Measurements from ENCODE around the gene CCR1. TPM values are rescaled to one million over a fixed set of nuclear protein-coding genes. Genes with fewer than 3 reads are reported as not detected.

Gene CCR1
- total RNA-seq, 2 experiments from 2014 or later, result not detected

DNA sequence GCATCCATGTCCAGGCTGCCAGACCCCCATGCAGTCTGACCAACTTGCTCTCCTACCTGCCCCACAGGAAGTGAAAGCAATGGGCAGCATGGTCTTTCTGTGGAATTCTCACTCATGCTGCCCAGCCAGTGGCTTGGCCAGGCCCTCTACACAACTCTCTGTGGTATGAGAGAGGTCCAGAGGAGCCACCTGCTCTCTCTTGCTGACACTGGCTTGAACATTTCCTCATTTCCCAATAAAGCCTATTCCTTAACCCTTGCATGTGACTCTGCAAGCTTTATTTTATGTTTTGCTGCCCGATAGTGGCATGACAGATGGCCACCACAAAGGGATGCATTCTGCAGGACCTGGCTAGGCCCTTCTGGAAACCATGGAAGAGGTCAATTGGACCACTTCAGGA lies 53.8 kb downstream of the CCR1 start:
- Histone ChIP-seq H3K9me3 (ENCODE audit: low read length) (no peaks in the 10 kb centered on the region), H3K9me2 (ENCODE audit: insufficient read depth, low read length) (no peaks in the 10 kb centered on the region), H3K36me3 (ENCODE audit: insufficient read depth, low read length) (no peaks in the 10 kb centered on the region), H2AFZ (ENCODE audit: low read length) (no peak overlapping the region), H3K4me3 (ENCODE audit: low read depth, low read length, poor library complexity, severe bottlenecking) (no peak overlapping the region), H4K20me1 (ENCODE audit: insufficient read depth, low read length) (no peaks in the 10 kb centered on the region), H3K79me2 (ENCODE audit: insufficient read depth, low read depth, low read length) (no peaks in the 10 kb centered on the region), H3K4me2 (ENCODE audit: low read length) (no peak overlapping the region), H3K4me1 (ENCODE audit: insufficient read depth, low read length, poor library complexity, severe bottlenecking) (no peaks in the 10 kb centered on the region), H3K27ac (ENCODE audit: low read depth, low read length, poor library complexity, severe bottlenecking) (no peak overlapping the region)
- no TSS peak for BruUV-seq (replicated peaks)
- POLR2A ChIA-PET, result no interaction called here
- TF ChIP-seq, protein P1, sequence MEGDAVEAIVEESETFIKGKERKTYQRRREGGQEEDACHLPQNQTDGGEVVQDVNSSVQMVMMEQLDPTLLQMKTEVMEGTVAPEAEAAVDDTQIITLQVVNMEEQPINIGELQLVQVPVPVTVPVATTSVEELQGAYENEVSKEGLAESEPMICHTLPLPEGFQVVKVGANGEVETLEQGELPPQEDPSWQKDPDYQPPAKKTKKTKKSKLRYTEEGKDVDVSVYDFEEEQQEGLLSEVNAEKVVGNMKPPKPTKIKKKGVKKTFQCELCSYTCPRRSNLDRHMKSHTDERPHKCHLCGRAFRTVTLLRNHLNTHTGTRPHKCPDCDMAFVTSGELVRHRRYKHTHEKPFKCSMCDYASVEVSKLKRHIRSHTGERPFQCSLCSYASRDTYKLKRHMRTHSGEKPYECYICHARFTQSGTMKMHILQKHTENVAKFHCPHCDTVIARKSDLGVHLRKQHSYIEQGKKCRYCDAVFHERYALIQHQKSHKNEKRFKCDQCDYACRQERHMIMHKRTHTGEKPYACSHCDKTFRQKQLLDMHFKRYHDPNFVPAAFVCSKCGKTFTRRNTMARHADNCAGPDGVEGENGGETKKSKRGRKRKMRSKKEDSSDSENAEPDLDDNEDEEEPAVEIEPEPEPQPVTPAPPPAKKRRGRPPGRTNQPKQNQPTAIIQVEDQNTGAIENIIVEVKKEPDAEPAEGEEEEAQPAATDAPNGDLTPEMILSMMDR (conservative IDR thresholded peaks at IDR 0.05; ENCODE audit: low read length), result no peak
- no peak for TF ChIP-seq EZH2phosphoT487 (IDR thresholded peaks at IDR 0.05; ENCODE audit: borderline replicate concordance, low read depth, low read length)
- no peak for DNase-seq (ENCODE audit: low spot score)
- intact Hi-C loops (cut with micrococcal nuclease; ENCODE audit: unreplicated experiment), result no loop called here
- CTCF ChIA-PET (ENCODE audit: unreplicated experiment), result interaction anchor here (0.6 kb wide), 1 partner anchor 329 kb away, joined by 3 read pairs; no protein-coding TSS in a partner anchor

Other genes with a start within 250 kb of the CCR1 start
- gene FYCO1, start 212.5 kb downstream of the CCR1 start, total RNA-seq (2014; rRNA removed; shearing (Covaris generic)), result 7.0 and 9.4 TPM in 2 replicates
- gene FYCO1, start 212.5 kb downstream of the CCR1 start, total RNA-seq (2022), result 15.2 and 15.9 TPM in 2 replicates
- gene XCR1, start 180.8 kb downstream of the CCR1 start, total RNA-seq (2014; rRNA removed; shearing (Covaris generic)), result not detected in 2 replicates
- gene XCR1, start 180.8 kb downstream of the CCR1 start, total RNA-seq (2022), result not detected in 2 replicates
- gene CCR3, start 34.1 kb upstream of the CCR1 start, total RNA-seq (2014; rRNA removed; shearing (Covaris generic)), result not detected in 2 replicates
- not detected in 2 replicates for gene CCR3, start 34.1 kb upstream of the CCR1 start, total RNA-seq (2022)
- gene CCR2, start 145.8 kb upstream of the CCR1 start, total RNA-seq (2014; rRNA removed; shearing (Covaris generic)), result not detected in 2 replicates
- not detected in 2 replicates for gene CCR2, start 145.8 kb upstream of the CCR1 start, total RNA-seq (2022)
- gene CCR5, start 162.6 kb upstream of the CCR1 start, total RNA-seq (2014; rRNA removed; shearing (Covaris generic)), result not detected in 2 replicates
- not detected in 2 replicates for gene CCR5, start 162.6 kb upstream of the CCR1 start, total RNA-seq (2022)
- gene CCRL2, start 198.9 kb upstream of the CCR1 start, total RNA-seq (2014; rRNA removed; shearing (Covaris generic)), result 0.41 and 0.88 TPM in 2 replicates
- 2.2 and 2.4 TPM in 2 replicates for gene CCRL2, start 198.9 kb upstream of the CCR1 start, total RNA-seq (2022)